BJ (cell line): ENCODE measurements around the gene RBM20. TPM values are rescaled to one million over a fixed set of nuclear protein-coding genes. Genes with fewer than 3 reads are reported as not detected.

ENCODE experiments used
- CTCF ChIA-PET: fragments of 350-600 bp; formaldehyde crosslinking; extraction: SDS; loops from one replicate; lab custom pipeline; 2021; ENCODE audit warnings: antibody characterized with exemption, inconsistent platforms; lab: Yijun Ruan, JAX
- POLR2A ChIA-PET: fragments of 300-600 bp; sonication (Branson Sonifier 250); formaldehyde crosslinking; extraction: SDS; loops from one replicate; lab custom pipeline; 2021; ENCODE audit warnings: antibody characterized with exemption; lab: Charles Lee
- DNase-seq: peaks from one replicate; pipeline ENCODE4 v3.0.0-alpha.2; 2011; ENCODE audit warnings: low read depth
- H3K27me3 ChIP-seq: 2 replicates; pipeline ENCODE4 v1.6.0; 2011; ENCODE audit warnings: low read length; ENCODE audit not compliant: control insufficient read depth, insufficient read depth
- H3K36me3 ChIP-seq: 2 replicates; pipeline ENCODE4 v1.5.1; 2011; ENCODE audit warnings: low read length; ENCODE audit not compliant: control insufficient read depth, insufficient read depth
- H3K4me3 ChIP-seq: 2 replicates; pipeline ENCODE4 v1.5.1; 2011; ENCODE audit warnings: low read depth, mild to moderate bottlenecking, control low read depth, low read length
- CTCF ChIP-seq: IDR thresholded peaks from 2 replicates; pipeline ENCODE4 v1.5.1; 2011; ENCODE audit warnings: low read depth, mild to moderate bottlenecking, control low read depth, inconsistent platforms, low read length, moderate library complexity; ENCODE audit not compliant: insufficient read depth
- polyA plus RNA-seq: library from polyadenylated mRNA; depleted of rRNA; stranded (reverse); fragments of >200 nt; gene quantifications from 2 replicates; pipeline ENCODE4 v1.2.3, GENCODE V29; 2011

The RBM20 gene
- polyA plus RNA-seq, 1 experiment: not detected

- TF ChIP-seq CTCF: no peak
- ChIA-PET CTCF (no interaction called here), POLR2A (no interaction called here)
- Histone ChIP-seq H3K36me3 (no peaks in the 10 kb centered on the region), H3K27me3 (peaks cover 13% of the 10 kb centered on the region), H3K4me3 (no peak overlapping the region)
- DNase-seq: no peak
Measured at GRCh38 chr10:110848106-110848505, 204.0 kb downstream of the RBM20 start.

DNA sequence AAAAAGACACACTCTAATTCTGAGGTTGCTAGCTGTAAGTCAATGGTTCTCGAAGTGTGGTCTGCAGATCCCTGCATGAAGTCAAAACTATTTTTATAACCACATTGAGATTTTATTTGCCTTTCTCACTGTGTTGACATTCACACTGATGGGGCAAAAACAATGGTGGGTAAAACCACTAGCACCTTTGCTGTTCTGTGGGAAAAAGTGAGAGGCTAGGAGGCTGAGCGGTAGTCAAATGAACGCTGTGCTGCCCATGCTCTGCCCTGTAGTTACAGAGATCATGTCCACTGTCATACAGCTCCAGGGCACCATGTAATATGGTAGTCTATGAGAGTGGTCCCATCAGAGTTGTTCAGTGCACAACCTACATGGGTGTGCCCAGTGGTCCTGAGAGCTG lies 206.0 kb downstream of the RBM20 start:
- POLR2A ChIA-PET: no interaction called here
- Histone ChIP-seq H3K4me3 (no peak overlapping the region), H3K27me3 (peaks cover 14% of the 10 kb centered on the region), H3K36me3 (no peaks in the 10 kb centered on the region)
- CTCF ChIA-PET: no interaction called here
- no peak for DNase-seq
- no peak for TF ChIP-seq CTCF

- Histone ChIP-seq H3K4me3 (no peak overlapping the region), H3K27me3 (peaks cover 14% of the 10 kb centered on the region), H3K36me3 (no peaks in the 10 kb centered on the region)
- ChIA-PET CTCF (interaction anchor here (0.6 to 1.7 kb wide), 3 partner anchors 10 to 18 kb away, joined by 4 to 5 read pairs (median 4); no protein-coding TSS in a partner anchor), POLR2A (interaction anchor here (0.6 kb wide), 1 partner anchor 9 kb away, joined by 4 read pairs; no protein-coding TSS in a partner anchor)
- DNase-seq: no peak
- TF ChIP-seq CTCF: no peak
Measured at GRCh38 chr10:110851020-110851612, 207.0 kb downstream of the RBM20 start.

DNA sequence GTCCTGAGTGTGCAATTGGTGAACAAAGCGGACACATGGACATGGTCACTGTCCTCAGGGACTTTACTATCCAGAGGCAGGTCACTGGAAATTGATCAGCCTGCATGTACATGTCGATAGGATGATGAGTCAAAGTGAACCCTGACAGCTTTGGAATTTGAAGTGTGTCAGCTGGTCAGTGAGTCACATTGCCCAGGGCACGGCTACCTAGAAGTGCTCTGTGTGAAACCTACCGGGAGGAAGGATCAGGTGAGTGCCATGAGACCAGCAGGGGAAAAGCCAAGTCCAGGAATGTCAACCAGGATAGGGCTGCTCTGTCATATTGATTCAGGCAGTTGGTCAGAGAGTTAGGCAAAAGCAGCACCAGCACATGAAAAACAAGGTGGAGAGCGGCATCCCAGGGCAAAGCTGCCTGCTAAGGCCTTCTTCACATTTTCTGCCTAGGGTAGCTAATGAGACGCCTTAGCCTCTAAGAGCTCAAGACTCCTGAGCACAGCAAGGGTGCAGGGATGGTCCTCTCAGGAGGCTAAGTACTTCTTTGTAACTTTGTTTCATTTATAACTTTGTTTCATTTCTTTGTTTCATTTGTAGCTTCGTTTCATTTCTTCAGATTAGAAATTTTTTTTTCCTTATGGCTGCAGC lies 208.2 kb downstream of the RBM20 start:
- DNase-seq: no peak
- TF ChIP-seq CTCF: no peak
- CTCF ChIA-PET: interaction anchor here (1.1 to 1.7 kb wide), 3 partner anchors 9 to 17 kb away, joined by 3 to 5 read pairs (median 4); no protein-coding TSS in a partner anchor

DNA sequence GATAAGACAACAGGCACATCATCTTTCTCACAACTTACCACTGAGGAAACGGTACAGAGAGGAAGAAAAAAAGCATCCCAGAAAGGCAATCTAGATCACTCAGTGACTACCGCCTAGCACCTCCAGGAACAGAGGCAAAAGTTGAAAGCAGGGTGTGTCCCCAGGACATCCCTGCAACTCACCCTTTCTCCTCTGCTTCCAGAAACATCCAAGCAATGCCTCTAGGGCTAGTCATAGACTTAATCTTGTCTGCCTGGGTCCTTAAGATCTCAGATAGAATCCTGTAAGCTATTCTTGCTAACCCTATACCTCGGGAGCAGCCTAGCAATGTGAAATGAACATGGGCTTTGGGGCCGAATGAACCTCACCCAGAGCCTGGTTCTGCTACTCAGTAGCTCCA lies 208.8 kb downstream of the RBM20 start:
- no peak for TF ChIP-seq CTCF
- DNase-seq: no peak
- Histone ChIP-seq H3K36me3 (no peaks in the 10 kb centered on the region), H3K4me3 (no peak overlapping the region), H3K27me3 (peaks cover 8% of the 10 kb centered on the region)
- ChIA-PET CTCF (interaction anchor here (0.8 to 1.4 kb wide), 2 partner anchors 11 to 13 kb away, joined by 3 read pairs; no protein-coding TSS in a partner anchor), POLR2A (no interaction called here)

More for the DNA sequence above, 208.2 kb downstream of the RBM20 start:
- Histone ChIP-seq H3K4me3 (no peak overlapping the region), H3K36me3 (no peaks in the 10 kb centered on the region), H3K27me3 (peaks cover 10% of the 10 kb centered on the region)
- POLR2A ChIA-PET: no interaction called here
